ENCODE data around the gene ZFYVE19. TPM values are rescaled to one million over a fixed set of nuclear protein-coding genes. Genes with fewer than 3 reads are reported as not detected.

Gene ZFYVE19
- total RNA-seq: 10 to 100 TPM; 39.8 to 43.3 TPM

DNA sequence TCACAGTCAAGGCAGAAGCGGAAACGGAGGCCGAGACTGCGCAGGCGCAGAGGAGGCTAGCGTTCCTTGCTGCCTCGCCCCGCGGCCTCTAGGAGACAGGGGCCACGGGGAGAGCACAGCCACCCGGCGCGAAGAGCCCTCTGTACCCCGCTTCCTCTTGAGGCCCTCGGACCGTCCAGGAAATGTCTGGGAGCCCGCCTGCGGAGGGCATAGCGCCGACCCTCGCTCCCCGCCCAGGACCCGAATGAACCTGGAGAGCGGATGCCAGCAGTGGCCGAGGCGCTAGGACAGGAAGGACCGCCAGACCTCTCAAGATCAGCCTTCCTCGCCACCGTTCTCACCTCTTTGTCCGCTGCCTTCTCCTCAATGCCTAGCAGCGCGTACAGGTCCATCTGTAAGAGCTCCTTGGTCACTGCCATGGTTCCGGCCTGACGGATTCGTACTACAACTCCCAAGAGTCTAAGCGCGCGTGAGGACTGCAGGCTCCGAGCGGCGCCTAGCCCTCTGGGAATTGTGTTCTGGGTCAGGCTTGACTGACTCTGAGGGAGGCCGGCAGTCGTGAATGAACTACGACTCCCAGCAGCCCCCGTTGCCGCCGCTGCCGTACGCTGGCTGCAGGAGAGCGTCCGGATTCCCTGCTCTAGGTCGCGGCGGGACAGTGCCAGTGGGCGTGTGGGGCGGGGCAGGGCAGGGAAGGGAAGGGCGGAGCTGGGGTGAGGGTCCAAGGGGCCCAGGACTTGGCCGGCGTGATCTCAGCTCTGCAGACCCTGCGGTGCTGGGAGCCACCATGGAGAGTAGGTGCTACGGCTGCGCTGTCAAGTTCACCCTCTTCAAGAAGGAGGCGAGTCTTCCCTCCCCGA lies at the start of gene ZFYVE19, which contains the start of gene DNAJC17:
ZFYVE19 (plus strand) TSS at position 62 of the 860 bp plus-strand sequence; CDS start at position 563, 501 bp downstream.
DNAJC17 (minus strand) TSS at position 446 of the 860 bp plus-strand sequence; CDS start at position 419, 27 bp downstream.
- WGBS: under 1% methylated on average over 61 of the region's 64 CpGs
- DNase-seq (ENCODE audit: low spot score): peak; percentile 99
- Histone ChIP-seq H3K36me3 (no peaks in the 10 kb centered on the region), H3K4me1 (replicated peaks) (peaks cover 3% of the 10 kb centered on the region), H3K9me3 (no peaks in the 10 kb centered on the region), H3K27me3 (replicated peaks; ENCODE audit: insufficient read depth) (no peaks in the 10 kb centered on the region), H3K4me3 (peak within 1 kb of the TSS; percentile 78 to 91), H3K27ac (peak within 1 kb of the TSS; percentile 94 to 98)
- intact Hi-C loops (cut with DNase I): no loop called here
- TF ChIP-seq POLR2A (IDR thresholded peaks at IDR 0.05): peak; percentile 57
- peak; percentile 95 for TF ChIP-seq POLR2AphosphoS5 (IDR thresholded peaks at IDR 0.05)
- TF ChIP-seq, protein P1, sequence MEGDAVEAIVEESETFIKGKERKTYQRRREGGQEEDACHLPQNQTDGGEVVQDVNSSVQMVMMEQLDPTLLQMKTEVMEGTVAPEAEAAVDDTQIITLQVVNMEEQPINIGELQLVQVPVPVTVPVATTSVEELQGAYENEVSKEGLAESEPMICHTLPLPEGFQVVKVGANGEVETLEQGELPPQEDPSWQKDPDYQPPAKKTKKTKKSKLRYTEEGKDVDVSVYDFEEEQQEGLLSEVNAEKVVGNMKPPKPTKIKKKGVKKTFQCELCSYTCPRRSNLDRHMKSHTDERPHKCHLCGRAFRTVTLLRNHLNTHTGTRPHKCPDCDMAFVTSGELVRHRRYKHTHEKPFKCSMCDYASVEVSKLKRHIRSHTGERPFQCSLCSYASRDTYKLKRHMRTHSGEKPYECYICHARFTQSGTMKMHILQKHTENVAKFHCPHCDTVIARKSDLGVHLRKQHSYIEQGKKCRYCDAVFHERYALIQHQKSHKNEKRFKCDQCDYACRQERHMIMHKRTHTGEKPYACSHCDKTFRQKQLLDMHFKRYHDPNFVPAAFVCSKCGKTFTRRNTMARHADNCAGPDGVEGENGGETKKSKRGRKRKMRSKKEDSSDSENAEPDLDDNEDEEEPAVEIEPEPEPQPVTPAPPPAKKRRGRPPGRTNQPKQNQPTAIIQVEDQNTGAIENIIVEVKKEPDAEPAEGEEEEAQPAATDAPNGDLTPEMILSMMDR (IDR thresholded peaks at IDR 0.05): peak in 1 of 4 experiments; percentile 39

DNA sequence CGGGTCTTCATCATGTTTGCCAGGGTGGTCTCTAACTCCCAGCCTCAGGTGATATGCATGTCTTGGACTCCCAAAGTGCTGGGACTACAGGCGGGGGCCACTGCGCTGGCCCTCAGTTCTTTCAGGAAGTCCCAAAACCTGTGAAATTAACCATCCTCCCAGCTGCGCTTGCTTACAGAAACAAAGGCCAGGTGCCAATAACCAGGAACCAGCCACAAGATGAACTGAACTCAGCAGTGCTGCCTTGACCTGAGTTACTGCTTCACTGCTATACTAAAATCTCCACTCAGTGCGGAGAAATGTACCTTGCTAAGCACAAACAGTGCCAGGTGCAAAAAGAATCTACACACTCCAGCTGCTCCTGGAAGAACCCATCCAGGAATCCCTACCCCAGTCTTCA lies 46.9 kb upstream of the ZFYVE19 start:
- no peaks in the 10 kb centered on the region for H3K9me3 ChIP-seq
- H3K27me3 ChIP-seq (replicated peaks; ENCODE audit: insufficient read depth): no peaks in the 10 kb centered on the region
- peaks cover 9% of the 10 kb centered on the region for H3K4me1 ChIP-seq (replicated peaks)
- TF ChIP-seq POLR2AphosphoS5 (IDR thresholded peaks at IDR 0.05) (no peak), POLR2A (IDR thresholded peaks at IDR 0.05) (no peak)
- TF ChIP-seq, protein P1 (IDR thresholded peaks at IDR 0.05): no peak
- no peak for DNase-seq (ENCODE audit: low spot score)
- no peaks in the 10 kb centered on the region for H3K36me3 ChIP-seq
- H3K4me3 ChIP-seq: no peak overlapping the region
- H3K27ac ChIP-seq: no peak overlapping the region
- intact Hi-C loops (cut with DNase I): no loop called here
- 98% methylated on average over 5 of the region's 5 CpGs for WGBS

- 33% methylated on average over 49 of the region's 55 CpGs for WGBS
- intact Hi-C loops (cut with DNase I): no loop called here
- peak; percentile 69 for DNase-seq (ENCODE audit: low spot score)
- TF ChIP-seq POLR2A (IDR thresholded peaks at IDR 0.05) (no peak), POLR2AphosphoS5 (IDR thresholded peaks at IDR 0.05) (peak; percentile 69)
- TF ChIP-seq, protein P1 (IDR thresholded peaks at IDR 0.05): peak in 1 of 4 experiments; percentile 5
- Histone ChIP-seq H3K4me3 (peak overlapping the region; percentile 35 to 45), H3K9me3 (no peaks in the 10 kb centered on the region), H3K4me1 (replicated peaks) (peaks cover 9% of the 10 kb centered on the region), H3K27me3 (replicated peaks; ENCODE audit: insufficient read depth) (no peaks in the 10 kb centered on the region), H3K36me3 (no peaks in the 10 kb centered on the region), H3K27ac (peak overlapping the region; percentile 81 to 83)
These were observed 43.7 kb upstream of the ZFYVE19 start for GRCh38 chr15:40762919-40763800.

- under 1% methylated on average over 14 of the region's 75 CpGs for WGBS
- peak within 1 kb of the TSS; percentile 35 to 45 for H3K4me3 ChIP-seq
- no peaks in the 10 kb centered on the region for H3K9me3 ChIP-seq
- TF ChIP-seq, protein P1 (IDR thresholded peaks at IDR 0.05): peak in 2 of 4 experiments; percentile 56 to 57
- peak; percentile 56 for TF ChIP-seq POLR2A (IDR thresholded peaks at IDR 0.05)
- no peak for TF ChIP-seq POLR2AphosphoS5 (IDR thresholded peaks at IDR 0.05)
- H3K27me3 ChIP-seq (replicated peaks; ENCODE audit: insufficient read depth): no peaks in the 10 kb centered on the region
- no peaks in the 10 kb centered on the region for H3K36me3 ChIP-seq
- peaks cover 13% of the 10 kb centered on the region for H3K4me1 ChIP-seq (replicated peaks)
- peak within 1 kb of the TSS; percentile 81 to 83 for H3K27ac ChIP-seq
- intact Hi-C loops (cut with DNase I): no loop called here
- DNase-seq (ENCODE audit: low spot score): peak; percentile 72
These were observed 42.9 kb upstream of the ZFYVE19 start, which contains the start of gene GCHFR for GRCh38 chr15:40763801-40764628. TSS of gene GCHFR (plus strand) at chr15:40764068. CDS start at chr15:40764181, 113 bp downstream.

Data from prostate gland (tissue), 2 donors.